Gastrocnemius medialis (tissue), 4 donors: ENCODE measurements around the gene TDRD3. TPM values are rescaled to one million over a fixed set of nuclear protein-coding genes. Genes with fewer than 3 reads are reported as not detected.

Source experiments
- ATAC-seq, 2 donors: fragments of 150-250 bp; one replicate each; pipeline ENCODE4 v1.9.1; 2016
- DNase-seq, 2 donors: peaks; one replicate each; pipeline ENCODE4 v3.0.0-alpha.2; 2019
- H3K27ac ChIP-seq, 4 donors: fragments of 200-600 bp; sonication (generic); 1 replicate in 1 of 4; 2 replicates in 3 of 4; pipeline ENCODE4 v1.5.1; 2016 to 2018; ENCODE audit warnings: mild to moderate bottlenecking in 2 of 4, moderate library complexity in 1 of 4
- H3K27me3 ChIP-seq, 3 donors: fragments of 200-600 bp; sonication (generic) in 2 of 3; 1 replicate in 1 of 3; 2 replicates in 2 of 3; pipeline versions ENCODE4 v1.5.1 to v1.6.0; 2016 to 2019; ENCODE audit warnings: mild to moderate bottlenecking in 1 of 3, moderate library complexity in 1 of 3
- H3K36me3 ChIP-seq, 2 donors: fragments of 200-600 bp; sonication (generic) in 1 of 2; one replicate each; pipeline ENCODE4 v1.5.1; 2017 to 2018
- H3K4me1 ChIP-seq, 2 donors: fragments of 200-600 bp; sonication (generic) in 1 of 2; one replicate each; pipeline ENCODE4 v1.5.1; 2016 to 2017; ENCODE audit warnings: mild to moderate bottlenecking in 2 of 2
- H3K4me3 ChIP-seq, 4 donors: fragments of 200-600 bp; sonication (generic) in 3 of 4; 1 replicate in 1 of 4; 2 replicates in 3 of 4; pipeline ENCODE4 v1.5.1; 2016 to 2019; ENCODE audit warnings: mild to moderate bottlenecking in 2 of 4
- H3K9me3 ChIP-seq, 3 donors: fragments of 200-600 bp; sonication (generic) in 2 of 3; 1 replicate in 1 of 3; 2 replicates in 2 of 3; pipeline ENCODE4 v1.5.1; 2016 to 2019
- POLR2A ChIP-seq, 2 donors: fragments of 450-650 bp; IDR thresholded peaks; one replicate each; pipeline ENCODE4 v1.6.1; 2017; ENCODE audit warnings: antibody characterized with exemption in 2 of 2, mild to moderate bottlenecking in 2 of 2, moderate library complexity in 2 of 2
- in situ Hi-C, 4 donors: fragments of 200-750 bp; cut with MboI; loops; one replicate each; pipeline versions ENCODE4 v1.15.0 to v1.8.0; 2017; ENCODE audit warnings: low sequenced_read_pairs in 4 of 4
- intact Hi-C: fragments of 100-400 bp; cut with DNase I; formaldehyde crosslinking; loops from one replicate; pipeline ENCODE4 v1.15.1; 2023; ENCODE audit warnings: low total_unique reads
- total RNA-seq, 4 donors: library from RNA; depleted of rRNA; stranded (reverse); fragments of >200 nt; gene quantifications; one replicate each; pipeline versions ENCODE4 v1.1.0 to v1.2.3, GENCODE V29; 2016
- TF ChIP-seq, protein P1 (sequence below), 5 experiments: fragments of 450-650 bp in 3 of 5; fragments of 200-600 bp in 2 of 5; sonication (generic) in 2 of 5; IDR thresholded peaks in 4 of 5; conservative IDR thresholded peaks in 1 of 5; 1 replicate in 4 of 5; 2 replicates in 1 of 5; pipeline ENCODE4 v1.5.1; 2016 to 2019; ENCODE audit warnings: antibody characterized with exemption in 5 of 5, mild to moderate bottlenecking in 3 of 5, moderate library complexity in 3 of 5

Gene TDRD3
- total RNA-seq, 4 donors from 2014 or later = 13.1 to 37.8 (median 17.7) TPM

DNA sequence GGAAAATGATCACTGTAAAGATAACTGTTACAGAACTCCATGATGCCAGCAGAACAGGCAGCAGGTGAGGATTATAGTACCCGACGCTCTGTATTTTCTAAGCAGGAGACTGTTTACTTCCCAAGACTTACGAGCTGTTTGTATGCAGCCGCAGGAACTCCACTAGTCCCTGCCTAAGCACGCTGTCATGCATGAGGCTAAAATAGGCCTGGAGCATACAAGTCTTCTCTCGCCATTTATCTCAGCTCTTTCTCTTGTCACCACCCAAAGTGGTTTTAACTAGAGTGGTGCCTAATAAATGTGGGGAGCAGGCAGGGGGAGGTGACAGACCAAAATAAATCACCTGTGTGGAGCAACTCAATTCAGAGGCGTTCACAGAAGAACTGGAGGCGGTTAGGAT, 175.8 kb downstream of the TDRD3 start:
- H3K4me3 ChIP-seq = no peak overlapping the region
- intact Hi-C loops = no loop called here
- ATAC-seq = no peak
- no peaks in the 10 kb centered on the region for H3K9me3 ChIP-seq
- H3K27ac ChIP-seq = no peak overlapping the region
- in situ Hi-C loops = no loop called here
- no peaks in the 10 kb centered on the region for H3K27me3 ChIP-seq
- H3K4me1 ChIP-seq = no peaks in the 10 kb centered on the region
- peaks cover 0 to 19% of the 10 kb centered on the region in 2 donors for H3K36me3 ChIP-seq
- TF ChIP-seq, protein P1, sequence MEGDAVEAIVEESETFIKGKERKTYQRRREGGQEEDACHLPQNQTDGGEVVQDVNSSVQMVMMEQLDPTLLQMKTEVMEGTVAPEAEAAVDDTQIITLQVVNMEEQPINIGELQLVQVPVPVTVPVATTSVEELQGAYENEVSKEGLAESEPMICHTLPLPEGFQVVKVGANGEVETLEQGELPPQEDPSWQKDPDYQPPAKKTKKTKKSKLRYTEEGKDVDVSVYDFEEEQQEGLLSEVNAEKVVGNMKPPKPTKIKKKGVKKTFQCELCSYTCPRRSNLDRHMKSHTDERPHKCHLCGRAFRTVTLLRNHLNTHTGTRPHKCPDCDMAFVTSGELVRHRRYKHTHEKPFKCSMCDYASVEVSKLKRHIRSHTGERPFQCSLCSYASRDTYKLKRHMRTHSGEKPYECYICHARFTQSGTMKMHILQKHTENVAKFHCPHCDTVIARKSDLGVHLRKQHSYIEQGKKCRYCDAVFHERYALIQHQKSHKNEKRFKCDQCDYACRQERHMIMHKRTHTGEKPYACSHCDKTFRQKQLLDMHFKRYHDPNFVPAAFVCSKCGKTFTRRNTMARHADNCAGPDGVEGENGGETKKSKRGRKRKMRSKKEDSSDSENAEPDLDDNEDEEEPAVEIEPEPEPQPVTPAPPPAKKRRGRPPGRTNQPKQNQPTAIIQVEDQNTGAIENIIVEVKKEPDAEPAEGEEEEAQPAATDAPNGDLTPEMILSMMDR (IDR thresholded peaks at IDR 0.05 in 4 of 5, conservative IDR thresholded peaks at IDR 0.05 in 1 of 5) = no peak
- no peak for TF ChIP-seq POLR2A (IDR thresholded peaks at IDR 0.05)
- DNase-seq = no peak

DNA sequence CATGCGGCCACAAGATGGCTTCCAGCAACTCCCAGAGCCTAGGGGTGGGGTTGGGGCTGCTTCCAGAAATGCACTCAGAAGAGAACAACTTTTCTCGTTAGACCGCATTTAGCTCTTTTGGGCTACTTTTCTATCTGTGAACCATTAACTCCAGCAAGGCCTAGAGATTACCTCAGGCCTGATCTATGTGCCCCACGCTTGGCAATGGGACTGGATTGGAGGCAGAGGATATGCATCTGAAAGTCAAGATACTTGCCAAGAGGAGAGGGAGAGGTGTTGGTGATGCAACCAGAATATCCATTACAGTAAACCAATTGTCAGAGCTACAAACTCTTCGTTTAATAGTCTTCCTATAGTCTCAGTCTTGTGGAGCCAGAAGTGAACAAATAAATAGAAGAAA, 177.7 kb downstream of the TDRD3 start:
- Histone ChIP-seq H3K4me1 (no peaks in the 10 kb centered on the region), H3K9me3 (no peaks in the 10 kb centered on the region), H3K27me3 (no peaks in the 10 kb centered on the region), H3K36me3 (peaks cover 0 to 3% of the 10 kb centered on the region in 2 donors), H3K27ac (no peak overlapping the region), H3K4me3 (no peak overlapping the region)
- no peak for ATAC-seq
- DNase-seq = no peak
- intact Hi-C loops = no loop called here
- in situ Hi-C loops = no loop called here
- TF ChIP-seq POLR2A (IDR thresholded peaks at IDR 0.05) = no peak
- TF ChIP-seq, protein P1 (IDR thresholded peaks at IDR 0.05 in 4 of 5, conservative IDR thresholded peaks at IDR 0.05 in 1 of 5) = no peak

DNA sequence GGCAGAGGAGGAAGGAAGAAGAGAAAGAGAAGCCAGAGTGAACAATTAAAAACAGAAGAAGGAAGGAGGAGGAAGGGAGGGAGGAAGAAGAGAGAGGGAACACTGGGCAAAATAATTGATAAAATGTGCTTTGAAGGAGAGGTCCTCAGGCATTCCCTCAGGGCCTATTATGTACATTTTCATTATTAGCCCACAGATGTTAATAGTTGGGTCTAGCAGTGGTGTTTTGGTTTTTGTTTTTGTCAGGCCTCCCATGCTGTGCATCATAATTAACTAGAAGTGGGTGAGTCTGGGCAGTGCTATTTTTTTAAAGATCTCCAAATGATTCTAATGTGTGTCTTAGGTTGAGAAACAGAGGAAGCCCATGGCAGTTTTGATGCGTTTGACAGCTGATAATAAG, 178.1 kb downstream of the TDRD3 start:
- no peak for TF ChIP-seq POLR2A (IDR thresholded peaks at IDR 0.05)
- no peak for DNase-seq
- no peak for ATAC-seq
- intact Hi-C loops = no loop called here
- H3K9me3 ChIP-seq = no peaks in the 10 kb centered on the region
- H3K36me3 ChIP-seq = no peaks in the 10 kb centered on the region
- H3K27me3 ChIP-seq = no peaks in the 10 kb centered on the region
- no peak overlapping the region for H3K27ac ChIP-seq
- no peaks in the 10 kb centered on the region for H3K4me1 ChIP-seq
- no peak overlapping the region for H3K4me3 ChIP-seq
- in situ Hi-C loops = no loop called here

DNA sequence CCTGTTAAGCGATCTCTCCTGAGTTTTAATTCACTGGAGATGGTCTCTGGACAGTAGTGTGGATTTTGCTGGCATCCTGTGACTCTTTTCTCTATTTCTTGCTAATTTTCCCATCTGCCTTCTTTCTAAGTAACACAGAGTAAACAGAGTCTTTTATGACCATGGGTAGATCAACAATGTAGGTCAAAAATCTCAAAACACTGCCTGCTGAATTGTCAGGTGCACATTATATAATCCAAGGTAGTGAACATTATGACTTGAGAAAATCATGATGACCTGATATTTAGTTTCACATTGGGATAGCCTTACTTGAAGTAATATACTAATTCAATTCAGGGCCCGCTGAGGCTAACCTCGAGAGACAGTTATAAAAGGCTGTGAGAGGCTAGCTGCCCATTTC, 180.7 kb downstream of the TDRD3 start:
- ATAC-seq = no peak
- in situ Hi-C loops = no loop called here
- Histone ChIP-seq H3K36me3 (no peaks in the 10 kb centered on the region), H3K27me3 (no peaks in the 10 kb centered on the region), H3K4me3 (no peak overlapping the region), H3K27ac (no peak overlapping the region), H3K4me1 (no peaks in the 10 kb centered on the region), H3K9me3 (no peaks in the 10 kb centered on the region)
- no peak for DNase-seq
- intact Hi-C loops = no loop called here
- no peak for TF ChIP-seq POLR2A (IDR thresholded peaks at IDR 0.05)
- TF ChIP-seq, protein P1 (IDR thresholded peaks at IDR 0.05 in 4 of 5, conservative IDR thresholded peaks at IDR 0.05 in 1 of 5) = no peak

DNA sequence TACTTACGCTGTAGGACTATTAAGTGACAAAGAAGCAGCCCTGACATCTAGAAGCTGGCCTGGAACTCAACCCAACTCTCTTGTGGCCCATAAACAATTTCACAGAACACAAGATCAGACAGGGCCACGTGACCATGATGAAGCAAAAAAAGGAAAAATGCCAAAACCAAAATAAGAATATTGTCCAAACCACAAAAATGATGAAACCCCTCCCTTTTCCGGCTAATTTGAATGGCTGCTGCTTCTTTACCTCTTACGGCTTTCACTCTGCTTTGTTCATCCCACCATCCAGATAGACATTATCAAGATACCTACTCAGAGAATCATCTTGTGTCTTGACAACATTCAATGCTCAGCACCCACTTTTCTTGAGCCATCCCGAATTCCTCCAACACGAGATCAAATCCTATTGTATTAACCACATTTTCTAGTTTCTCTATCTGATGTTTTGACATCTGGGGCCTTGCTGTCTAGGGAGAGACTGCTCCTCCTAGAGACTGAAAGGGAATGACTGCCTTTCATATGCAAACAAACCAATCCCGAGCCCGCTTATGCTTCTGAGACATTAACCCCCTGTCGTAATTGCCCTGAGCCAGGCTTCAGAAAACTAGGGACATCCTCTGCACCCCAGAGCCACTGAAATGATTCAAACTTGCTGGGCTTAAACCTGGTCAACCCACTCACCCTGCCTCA, 186.3 kb downstream of the TDRD3 start:
- intact Hi-C loops = no loop called here
- Histone ChIP-seq H3K9me3 (no peaks in the 10 kb centered on the region), H3K27ac (peak overlapping the region in 3 of 4 donors; percentile 1 to 59 (median 38)), H3K4me1 (no peaks in the 10 kb centered on the region), H3K36me3 (no peaks in the 10 kb centered on the region), H3K4me3 (no peak overlapping the region), H3K27me3 (no peaks in the 10 kb centered on the region)
- in situ Hi-C loops = no loop called here
- TF ChIP-seq, protein P1 (IDR thresholded peaks at IDR 0.05 in 4 of 5, conservative IDR thresholded peaks at IDR 0.05 in 1 of 5) = no peak
- no peak for TF ChIP-seq POLR2A (IDR thresholded peaks at IDR 0.05)
- ATAC-seq (peak; percentile 61 to 75), DNase-seq (peak in 1 of 2 donors; percentile 45)
